ENCODE measurements around the gene IGFN1.

IGFN1 gene

DNA sequence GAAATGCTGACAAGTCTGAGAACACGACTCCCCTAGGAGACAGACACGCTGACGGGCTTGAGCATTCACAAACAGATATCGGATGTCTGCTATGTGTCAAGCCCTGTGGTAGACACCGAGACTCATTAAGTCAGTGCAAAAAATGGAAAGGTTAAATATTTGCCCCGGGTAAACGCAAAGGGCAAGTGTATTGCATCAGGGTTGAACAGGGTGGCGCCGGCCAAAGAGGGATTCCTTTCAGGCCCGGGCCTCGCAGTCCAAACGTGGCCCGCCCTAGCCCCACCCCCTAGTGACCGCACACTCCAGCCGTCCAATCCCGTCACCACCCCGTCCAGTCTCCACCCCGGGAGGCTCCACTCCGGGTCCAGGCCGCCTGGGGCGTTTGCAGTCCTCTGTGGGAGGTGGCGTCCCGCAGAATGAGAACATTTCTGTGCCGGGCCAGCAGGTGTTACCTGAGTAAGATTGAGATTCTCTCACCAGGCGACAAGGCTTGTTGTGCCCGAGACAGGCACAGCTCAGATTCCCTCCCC lies 20.0 kb upstream of the IGFN1 start:
- CTCF ChIA-PET, result interaction anchor here (0.7 to 3.4 kb wide), 3 partner anchors 11 to 23 kb away, joined by 3 to 11 read pairs (median 3); no protein-coding TSS in a partner anchor
- no peaks in the 10 kb centered on the region for H3K36me3 Mint-ChIP-seq
- peak overlapping the region; percentile 63 for H3K4me3 Mint-ChIP-seq
- peak; percentile 77 for DNase-seq
- H3K27me3 Mint-ChIP-seq, result peaks cover 53% of the 10 kb centered on the region
- H3K4me1 Mint-ChIP-seq, result peaks cover 13% of the 10 kb centered on the region
- no peak overlapping the region for H3K27ac Mint-ChIP-seq
- H3K9me3 Mint-ChIP-seq, result no peaks in the 10 kb centered on the region

DNA sequence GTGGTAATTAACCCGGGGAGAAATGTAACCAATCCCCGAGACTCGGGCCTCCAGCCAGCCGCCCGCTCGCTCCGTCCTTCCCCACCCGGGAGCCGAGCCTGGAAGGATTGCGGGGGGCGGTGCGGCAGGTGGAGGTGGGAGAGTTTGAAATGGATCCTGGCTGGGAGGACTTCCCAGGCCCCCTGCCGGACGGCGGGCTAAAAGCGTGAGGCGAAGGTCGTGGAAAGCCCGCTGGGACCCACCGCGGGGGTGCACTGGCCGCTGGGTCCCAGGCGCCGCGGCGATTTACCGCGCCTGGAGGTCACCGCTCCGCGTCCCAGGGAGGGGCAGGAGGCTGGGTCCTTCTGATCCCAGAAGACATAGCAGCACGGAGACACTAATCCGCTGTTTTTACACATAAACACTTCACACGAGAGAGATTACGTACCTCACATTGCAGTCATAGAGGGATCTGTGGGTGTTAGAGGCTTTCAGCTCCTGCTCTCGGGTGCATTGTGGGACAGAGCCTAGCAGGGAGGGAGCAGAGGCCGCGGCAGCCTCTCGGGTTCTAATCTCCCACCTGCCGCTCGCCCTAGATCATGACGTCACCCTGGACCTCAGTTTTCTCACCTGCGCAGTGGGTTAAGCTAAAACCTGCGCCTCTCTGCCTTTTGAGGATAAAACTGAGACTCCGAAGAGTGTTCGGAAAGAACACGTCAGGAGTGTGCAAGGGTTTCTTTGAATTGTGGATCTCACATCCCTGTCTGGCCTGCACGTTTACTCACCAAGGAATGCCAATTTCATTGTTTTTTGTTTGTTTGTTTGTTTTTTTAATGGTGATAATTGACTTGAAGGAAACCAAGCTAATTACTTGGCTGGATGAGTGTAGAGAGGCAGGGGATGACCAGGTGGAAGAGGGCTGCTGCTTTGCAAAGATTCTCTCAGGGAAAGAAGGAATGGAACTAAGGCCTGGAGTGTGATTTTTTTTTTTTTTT lies 19.3 kb upstream of the IGFN1 start:
- Mint-ChIP-seq H3K36me3 (no peaks in the 10 kb centered on the region), H3K4me1 (peaks cover 13% of the 10 kb centered on the region), H3K27ac (no peak overlapping the region), H3K27me3 (peaks cover 61% of the 10 kb centered on the region), H3K4me3 (peak overlapping the region; percentile 63), H3K9me3 (no peaks in the 10 kb centered on the region)
- peak; percentile 35 for DNase-seq
- CTCF ChIA-PET, result interaction anchor here (0.7 to 3.4 kb wide), 3 partner anchors 12 to 24 kb away, joined by 3 to 11 read pairs (median 3); no protein-coding TSS in a partner anchor

DNA sequence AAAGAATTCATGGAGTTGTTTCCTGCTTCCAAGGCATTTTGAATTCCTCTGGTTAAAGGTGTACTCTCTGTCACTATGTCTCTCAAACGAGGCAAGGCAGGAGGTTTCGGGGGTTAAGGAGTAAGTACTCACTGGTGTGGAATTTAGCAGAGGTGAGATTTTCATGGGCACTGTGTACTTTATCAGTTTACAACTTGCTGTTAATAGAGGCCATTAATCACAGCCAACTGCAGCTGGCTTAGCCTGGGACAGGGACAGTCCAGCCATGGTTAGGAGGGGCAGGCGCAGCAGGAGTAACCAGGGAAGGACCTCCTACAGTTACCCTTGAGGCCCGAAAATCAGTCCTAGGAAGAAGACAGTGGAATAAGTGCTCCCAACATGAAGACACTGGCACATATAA lies 18.3 kb upstream of the IGFN1 start:
- H3K27me3 Mint-ChIP-seq, result peaks cover 63% of the 10 kb centered on the region
- H3K4me3 Mint-ChIP-seq, result no peak overlapping the region
- DNase-seq, result no peak
- H3K9me3 Mint-ChIP-seq, result no peaks in the 10 kb centered on the region
- no peak overlapping the region for H3K27ac Mint-ChIP-seq
- CTCF ChIA-PET, result interaction anchor here (3.4 kb wide), 1 partner anchor 22 kb away, joined by 11 read pairs; no protein-coding TSS in a partner anchor
- peaks cover 13% of the 10 kb centered on the region for H3K4me1 Mint-ChIP-seq
- no peaks in the 10 kb centered on the region for H3K36me3 Mint-ChIP-seq

DNA sequence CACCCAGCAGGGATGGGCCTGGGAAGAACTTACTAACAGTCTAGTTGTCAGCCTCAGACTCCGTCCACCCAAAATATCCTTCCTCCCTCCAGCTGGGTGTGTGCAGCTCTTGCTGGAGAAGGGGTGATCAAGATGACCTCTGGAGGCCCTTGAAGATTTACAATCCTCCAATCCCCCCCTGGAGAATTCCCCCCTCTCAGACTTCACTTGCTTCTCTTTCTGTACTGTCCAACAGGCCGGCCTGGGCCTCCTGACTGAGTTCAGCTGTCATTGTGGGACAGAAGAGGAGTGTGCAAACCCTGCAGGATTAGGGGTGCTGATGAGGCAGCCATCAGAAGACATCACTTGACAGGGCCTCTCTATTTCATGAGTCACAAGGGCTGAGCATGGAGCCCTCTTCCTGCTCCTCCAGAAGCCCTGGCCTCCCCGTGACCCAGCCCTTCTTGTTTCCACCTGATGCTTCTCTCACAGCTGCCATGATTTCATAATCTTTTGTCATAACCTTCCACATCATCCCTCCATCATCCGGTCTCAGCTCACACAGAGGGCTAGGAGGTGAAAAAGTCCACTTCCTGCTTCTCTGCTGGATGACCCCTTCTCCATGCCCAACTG lies 17.5 kb upstream of the IGFN1 start:
- peaks cover 13% of the 10 kb centered on the region for H3K4me1 Mint-ChIP-seq
- peaks cover 63% of the 10 kb centered on the region for H3K27me3 Mint-ChIP-seq
- H3K27ac Mint-ChIP-seq, result no peak overlapping the region
- no peak for DNase-seq
- H3K4me3 Mint-ChIP-seq, result no peak overlapping the region
- H3K9me3 Mint-ChIP-seq, result no peaks in the 10 kb centered on the region
- CTCF ChIA-PET, result interaction anchor here (3.4 kb wide), 1 partner anchor 23 kb away, joined by 11 read pairs; no protein-coding TSS in a partner anchor
- H3K36me3 Mint-ChIP-seq, result no peaks in the 10 kb centered on the region

DNA sequence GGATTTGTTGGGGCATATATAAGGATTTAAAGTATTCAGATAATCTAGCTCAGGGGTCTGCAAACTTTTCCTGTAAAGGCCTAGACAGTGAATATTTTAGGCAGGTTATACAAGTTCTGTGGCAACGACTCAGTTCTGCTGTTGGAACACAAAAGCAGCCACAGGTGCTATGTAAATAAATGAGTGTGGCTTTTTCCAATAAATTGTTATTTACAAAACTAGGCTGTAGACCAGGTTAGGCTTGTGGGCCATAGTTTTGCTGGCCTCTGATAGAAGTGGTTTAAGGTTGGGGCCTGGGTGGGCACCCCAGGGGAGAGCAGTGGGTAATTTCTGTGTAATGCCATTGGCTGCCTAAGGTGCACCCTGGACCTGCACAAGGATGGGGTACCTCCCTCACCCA lies 16.9 kb upstream of the IGFN1 start:
- Mint-ChIP-seq H3K27ac (no peak overlapping the region), H3K36me3 (no peaks in the 10 kb centered on the region), H3K9me3 (no peaks in the 10 kb centered on the region), H3K27me3 (peaks cover 64% of the 10 kb centered on the region), H3K4me3 (no peak overlapping the region), H3K4me1 (peaks cover 13% of the 10 kb centered on the region)
- CTCF ChIA-PET, result interaction anchor here (3.4 kb wide), 1 partner anchor 24 kb away, joined by 11 read pairs; no protein-coding TSS in a partner anchor
- DNase-seq, result no peak

DNA sequence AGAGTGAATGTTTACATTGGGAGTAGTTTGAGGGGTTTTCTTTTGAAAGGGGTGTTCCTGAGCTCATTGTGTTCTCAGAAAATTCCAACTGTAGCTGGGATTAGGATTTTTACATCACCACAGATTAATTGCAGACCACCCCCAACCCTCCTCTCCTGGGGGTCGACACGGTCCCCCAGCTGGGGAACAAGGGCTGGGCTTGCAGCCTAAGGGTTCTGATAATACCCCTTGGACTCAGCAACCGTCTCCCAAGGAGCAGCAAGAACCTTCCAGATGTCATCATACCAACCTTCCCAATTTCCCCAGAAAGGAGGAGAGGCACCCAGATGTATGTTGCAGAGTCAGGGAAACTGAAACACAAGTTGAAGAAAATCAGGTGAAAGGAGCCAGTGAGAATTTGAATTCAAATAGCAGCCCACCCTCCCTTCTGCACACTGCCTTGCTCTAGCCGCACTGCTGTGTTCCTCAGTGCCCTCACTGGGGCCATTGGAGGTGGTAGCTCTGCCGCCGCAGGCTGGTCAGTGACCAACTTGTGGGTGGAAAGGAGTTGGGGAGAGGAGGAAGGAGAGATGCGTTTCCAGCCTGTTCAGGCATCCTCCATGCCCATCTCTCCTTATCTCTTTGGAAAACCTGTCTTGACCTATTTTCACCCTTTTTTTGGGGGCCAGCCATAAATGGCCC lies 14.7 kb upstream of the IGFN1 start:
- CTCF ChIA-PET, result interaction anchor here (1.9 kb wide), 1 partner anchor 8 kb away, joined by 6 read pairs; no protein-coding TSS in a partner anchor
- no peak overlapping the region for H3K27ac Mint-ChIP-seq

DNA sequence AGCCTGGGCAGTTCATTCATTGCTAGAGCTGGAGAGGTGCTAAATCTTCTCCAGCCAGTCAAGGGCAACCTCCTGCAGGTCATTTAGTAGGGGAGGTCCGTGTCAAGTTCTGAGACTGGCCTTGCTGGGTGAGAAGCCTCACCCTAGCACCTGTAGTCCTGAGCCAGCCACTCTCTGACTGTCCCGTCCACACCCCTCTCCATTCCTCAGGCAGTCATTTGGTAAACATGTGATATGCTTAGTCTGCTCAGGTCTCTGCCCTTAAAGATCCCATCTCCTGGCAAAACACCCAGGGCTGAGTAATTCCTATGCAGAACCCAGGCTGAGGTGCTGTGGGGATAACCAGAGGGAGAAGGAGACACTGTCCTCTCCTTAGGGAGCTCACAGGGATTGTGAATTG lies 13.7 kb upstream of the IGFN1 start:
- Mint-ChIP-seq H3K27me3 (peaks cover 54% of the 10 kb centered on the region), H3K36me3 (no peaks in the 10 kb centered on the region), H3K4me1 (no peaks in the 10 kb centered on the region), H3K27ac (no peak overlapping the region), H3K9me3 (no peaks in the 10 kb centered on the region), H3K4me3 (no peak overlapping the region)
- DNase-seq, result no peak
- CTCF ChIA-PET, result no interaction called here

More for the DNA sequence above, 14.7 kb upstream of the IGFN1 start:
- Mint-ChIP-seq H3K9me3 (no peaks in the 10 kb centered on the region), H3K27me3 (peaks cover 57% of the 10 kb centered on the region), H3K4me3 (no peak overlapping the region), H3K4me1 (peaks cover 7% of the 10 kb centered on the region), H3K36me3 (no peaks in the 10 kb centered on the region)
- DNase-seq, result no peak

DNA sequence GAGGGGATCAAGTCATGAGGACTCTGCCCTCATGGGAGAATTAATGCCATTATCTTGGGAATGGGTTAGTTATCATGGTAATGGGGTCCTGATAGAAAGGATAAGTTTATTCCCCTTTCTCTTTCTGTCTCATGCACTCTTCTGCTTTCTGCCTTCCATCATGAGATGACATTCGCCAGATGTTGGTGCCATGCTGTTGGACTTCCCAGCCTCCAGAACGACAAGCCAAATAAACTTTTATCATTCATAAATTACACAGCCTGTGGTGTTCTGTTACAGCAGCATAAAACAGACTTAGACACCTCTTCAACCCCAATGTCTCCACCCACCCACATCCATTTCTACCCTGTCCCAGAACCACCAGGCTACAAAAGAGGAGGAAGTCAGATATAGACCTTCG lies 11.9 kb upstream of the IGFN1 start:
- H3K27me3 Mint-ChIP-seq, result peaks cover 49% of the 10 kb centered on the region
- no peaks in the 10 kb centered on the region for H3K4me1 Mint-ChIP-seq
- no peaks in the 10 kb centered on the region for H3K36me3 Mint-ChIP-seq
- no peak for DNase-seq
- H3K27ac Mint-ChIP-seq, result no peak overlapping the region
- CTCF ChIA-PET, result no interaction called here
- no peaks in the 10 kb centered on the region for H3K9me3 Mint-ChIP-seq
- no peak overlapping the region for H3K4me3 Mint-ChIP-seq

DNA sequence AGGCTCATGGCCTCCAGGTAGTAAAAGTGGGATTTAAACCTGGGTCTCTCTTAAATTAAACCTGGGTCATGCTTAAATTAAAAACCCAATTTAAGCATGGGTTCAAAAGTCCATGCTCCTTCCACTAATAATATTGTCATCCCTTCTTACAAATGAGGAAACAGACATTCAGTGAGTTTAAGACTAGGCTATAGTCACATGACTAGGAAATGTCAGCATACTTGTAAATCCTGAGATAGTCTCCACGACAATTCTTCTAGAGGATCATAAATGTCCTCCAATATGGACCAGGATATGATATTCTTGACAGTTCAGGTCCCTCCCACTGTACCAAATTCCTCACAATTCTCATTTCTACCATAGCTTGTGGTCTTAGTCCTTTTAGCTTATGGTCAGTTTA lies 10.5 kb upstream of the IGFN1 start:
- Mint-ChIP-seq H3K36me3 (no peaks in the 10 kb centered on the region), H3K27me3 (peaks cover 59% of the 10 kb centered on the region), H3K4me3 (no peak overlapping the region), H3K9me3 (no peaks in the 10 kb centered on the region), H3K4me1 (no peaks in the 10 kb centered on the region), H3K27ac (no peak overlapping the region)
- CTCF ChIA-PET, result no interaction called here
- no peak for DNase-seq

DNA sequence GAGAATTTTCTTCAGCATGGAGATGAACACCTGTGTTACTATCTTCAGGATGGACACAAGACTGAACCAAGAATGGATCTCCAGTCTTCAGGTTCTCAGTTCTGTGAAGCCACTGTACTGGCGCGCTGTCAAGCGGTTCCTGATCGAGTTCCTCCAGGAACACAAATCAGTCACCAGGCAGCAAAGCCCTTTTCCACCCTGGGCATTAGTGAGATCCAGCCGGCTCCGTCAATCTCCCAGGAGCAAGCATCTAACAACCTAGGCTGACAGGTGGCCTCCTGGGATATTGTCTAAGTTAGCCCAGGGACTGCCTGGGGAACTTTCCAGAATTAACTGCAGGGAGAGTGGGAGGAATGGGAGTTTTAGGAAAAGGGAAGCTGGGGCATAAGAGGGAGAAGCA lies 9.7 kb upstream of the IGFN1 start:
- Mint-ChIP-seq H3K36me3 (no peaks in the 10 kb centered on the region), H3K4me3 (no peak overlapping the region), H3K9me3 (no peaks in the 10 kb centered on the region), H3K27me3 (peaks cover 58% of the 10 kb centered on the region), H3K4me1 (no peaks in the 10 kb centered on the region), H3K27ac (no peak overlapping the region)
- no peak for DNase-seq
- CTCF ChIA-PET, result no interaction called here

DNA sequence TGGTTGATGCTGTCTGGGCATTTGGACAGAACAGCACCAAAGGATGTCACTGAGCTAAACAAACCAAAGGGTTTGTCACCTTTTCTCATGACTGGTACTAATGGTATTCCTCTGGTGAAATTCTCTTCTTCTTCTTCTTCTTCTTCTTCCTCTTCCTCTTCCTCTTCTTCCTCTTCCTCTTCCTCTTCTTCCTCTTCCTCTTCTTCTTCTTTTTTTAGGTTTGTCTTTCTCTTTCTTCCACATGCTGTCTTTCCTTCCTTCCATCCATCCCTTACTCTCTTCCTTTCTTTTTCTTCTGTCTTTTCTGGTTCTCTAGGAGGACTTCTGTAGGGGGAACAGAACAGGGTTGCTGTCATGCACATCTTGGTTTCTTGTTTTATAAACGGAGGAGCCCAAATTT lies 9.3 kb upstream of the IGFN1 start:
- Mint-ChIP-seq H3K27ac (no peak overlapping the region), H3K9me3 (no peaks in the 10 kb centered on the region), H3K4me3 (no peak overlapping the region), H3K4me1 (no peaks in the 10 kb centered on the region), H3K27me3 (peaks cover 54% of the 10 kb centered on the region), H3K36me3 (no peaks in the 10 kb centered on the region)
- CTCF ChIA-PET, result no interaction called here
- DNase-seq, result no peak

DNA sequence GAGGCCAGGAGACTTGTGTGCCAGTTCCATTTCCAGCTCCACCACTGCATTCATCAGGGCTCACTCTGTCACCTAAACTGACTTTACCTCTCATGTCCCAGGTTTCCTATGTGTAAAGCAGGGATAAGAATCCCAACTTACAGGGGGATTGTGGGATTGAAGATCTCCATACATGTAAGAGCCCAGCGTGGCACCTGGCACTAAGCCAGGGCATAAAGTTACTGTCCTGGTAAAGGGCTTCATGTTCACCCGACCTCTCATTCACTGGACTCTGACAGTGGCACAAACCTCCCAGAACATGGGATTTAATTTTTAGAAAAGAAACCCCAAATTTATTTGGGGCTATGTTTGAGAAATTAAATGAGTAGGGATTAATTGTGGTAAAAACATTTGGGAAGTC lies 8.9 kb upstream of the IGFN1 start:
- H3K27me3 Mint-ChIP-seq, result peaks cover 50% of the 10 kb centered on the region
- CTCF ChIA-PET, result no interaction called here
- H3K4me3 Mint-ChIP-seq, result no peak overlapping the region
- H3K36me3 Mint-ChIP-seq, result no peaks in the 10 kb centered on the region
- no peaks in the 10 kb centered on the region for H3K4me1 Mint-ChIP-seq
- H3K9me3 Mint-ChIP-seq, result no peaks in the 10 kb centered on the region
- DNase-seq, result no peak
- H3K27ac Mint-ChIP-seq, result no peak overlapping the region

DNA sequence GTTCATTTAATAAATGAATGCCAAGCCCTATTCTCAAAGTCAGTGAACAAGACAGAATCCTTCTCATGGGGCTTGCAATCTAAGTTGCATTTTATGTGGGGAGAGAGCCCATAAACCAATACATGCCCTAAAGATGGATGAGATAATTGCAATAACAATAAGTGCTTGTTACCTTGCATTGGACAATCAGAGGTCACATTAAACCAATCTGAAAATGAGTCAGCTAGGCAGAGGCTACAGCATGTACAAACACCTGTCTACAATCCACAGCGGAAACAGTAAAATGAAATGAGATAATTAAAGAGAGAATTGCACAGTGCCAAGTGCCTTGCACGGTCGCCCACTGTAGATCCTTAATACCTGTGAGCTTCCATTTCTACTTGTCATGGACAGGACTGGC lies 7.4 kb upstream of the IGFN1 start:
- H3K4me3 Mint-ChIP-seq, result no peak overlapping the region
- no peak for DNase-seq
- no peak overlapping the region for H3K27ac Mint-ChIP-seq
- CTCF ChIA-PET, result no interaction called here
- peaks cover 52% of the 10 kb centered on the region for H3K27me3 Mint-ChIP-seq
- H3K4me1 Mint-ChIP-seq, result no peaks in the 10 kb centered on the region
- H3K36me3 Mint-ChIP-seq, result no peaks in the 10 kb centered on the region
- H3K9me3 Mint-ChIP-seq, result no peaks in the 10 kb centered on the region

DNA sequence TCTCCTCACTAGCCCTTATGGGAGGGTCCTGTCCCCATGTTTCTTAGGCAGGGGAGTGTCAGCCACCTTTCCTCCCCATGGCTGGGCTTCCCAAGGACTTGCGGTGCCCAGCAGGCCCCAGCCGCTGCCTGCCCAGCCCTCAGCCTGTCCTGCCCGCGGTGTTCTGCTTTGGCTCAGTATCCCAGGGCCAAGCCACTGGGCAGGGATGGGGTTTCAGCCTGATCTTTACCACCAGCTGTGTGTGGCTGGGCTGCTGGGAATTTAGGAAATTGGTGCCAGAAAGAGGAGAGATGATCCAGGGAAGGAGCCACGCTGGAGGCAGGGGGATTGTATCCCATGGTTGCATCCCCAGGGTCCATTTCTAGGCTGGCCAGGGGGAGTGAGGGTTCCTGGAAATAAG lies 6.9 kb upstream of the IGFN1 start:
- CTCF ChIA-PET, result interaction anchor here (1.4 kb wide), 1 partner anchor 8 kb away, joined by 6 read pairs; no protein-coding TSS in a partner anchor
- H3K27me3 Mint-ChIP-seq, result peaks cover 53% of the 10 kb centered on the region
- H3K4me3 Mint-ChIP-seq, result no peak overlapping the region
- no peak for DNase-seq
- H3K27ac Mint-ChIP-seq, result no peak overlapping the region
- no peaks in the 10 kb centered on the region for H3K36me3 Mint-ChIP-seq
- H3K4me1 Mint-ChIP-seq, result no peaks in the 10 kb centered on the region
- H3K9me3 Mint-ChIP-seq, result no peaks in the 10 kb centered on the region
